ENCODE data around the gene CFAP61. TPM values are rescaled to one million over a fixed set of nuclear protein-coding genes. Genes with fewer than 3 reads are reported as not detected.

CFAP61 gene
- total RNA-seq, 3 donors from 2014 or later: 0.33 to 2.4 (median 0.59) TPM

- TF ChIP-seq POLR2A (IDR thresholded peaks at IDR 0.05): no peak
- no peak for TF ChIP-seq CTCF (IDR thresholded peaks at IDR 0.05)
- TF ChIP-seq POLR2AphosphoS5 (IDR thresholded peaks at IDR 0.05): no peak
- no peak for DNase-seq (ENCODE audit: low spot score in 2 of 2)
- H3K4me3 ChIP-seq: no peak overlapping the region
- H3K36me3 ChIP-seq: no peaks in the 10 kb centered on the region
- no peaks in the 10 kb centered on the region for H3K27me3 ChIP-seq
- H3K4me1 ChIP-seq: no peaks in the 10 kb centered on the region
- intact Hi-C loops (cut with DNase I; ENCODE audit: low total_unique reads): no loop called here
- no peaks in the 10 kb centered on the region for H3K9me3 ChIP-seq
- H3K27ac ChIP-seq: no peak overlapping the region
These were observed 240.8 kb downstream of the CFAP61 start for GRCh38 chr20:20293141-20293540.

- no peak for DNase-seq (ENCODE audit: low spot score in 2 of 2)
These were observed 241.5 kb downstream of the CFAP61 start for GRCh38 chr20:20293691-20294385.

GRCh38 chr20:20295621-20296498, 243.5 kb downstream of the CFAP61 start:
- no peaks in the 10 kb centered on the region for H3K27me3 ChIP-seq
- no peaks in the 10 kb centered on the region for H3K36me3 ChIP-seq
- intact Hi-C loops (cut with DNase I; ENCODE audit: low total_unique reads): no loop called here
- no peaks in the 10 kb centered on the region for H3K9me3 ChIP-seq
- TF ChIP-seq POLR2A (IDR thresholded peaks at IDR 0.05): no peak
- no peak for TF ChIP-seq CTCF (IDR thresholded peaks at IDR 0.05)
- TF ChIP-seq POLR2AphosphoS5 (IDR thresholded peaks at IDR 0.05): no peak
- H3K27ac ChIP-seq: no peak overlapping the region
- no peak overlapping the region for H3K4me3 ChIP-seq
- H3K4me1 ChIP-seq: no peaks in the 10 kb centered on the region
- no peak for DNase-seq (ENCODE audit: low spot score in 2 of 2)

More at GRCh38 chr20:20293691-20294385, 241.5 kb downstream of the CFAP61 start:
- Histone ChIP-seq H3K9me3 (no peaks in the 10 kb centered on the region), H3K36me3 (no peaks in the 10 kb centered on the region), H3K4me3 (no peak overlapping the region), H3K27ac (no peak overlapping the region), H3K4me1 (no peaks in the 10 kb centered on the region), H3K27me3 (no peaks in the 10 kb centered on the region)
- no peak for TF ChIP-seq POLR2A (IDR thresholded peaks at IDR 0.05)
- no peak for TF ChIP-seq CTCF (IDR thresholded peaks at IDR 0.05)
- TF ChIP-seq POLR2AphosphoS5 (IDR thresholded peaks at IDR 0.05): no peak
- intact Hi-C loops (cut with DNase I; ENCODE audit: low total_unique reads): no loop called here

GRCh38 chr20:20297181-20297580, 244.8 kb downstream of the CFAP61 start:
- Histone ChIP-seq H3K27ac (no peak overlapping the region), H3K4me3 (no peak overlapping the region), H3K36me3 (no peaks in the 10 kb centered on the region), H3K4me1 (no peaks in the 10 kb centered on the region), H3K27me3 (no peaks in the 10 kb centered on the region), H3K9me3 (no peaks in the 10 kb centered on the region)
- TF ChIP-seq CTCF (IDR thresholded peaks at IDR 0.05) (no peak), POLR2AphosphoS5 (IDR thresholded peaks at IDR 0.05) (no peak), POLR2A (IDR thresholded peaks at IDR 0.05) (no peak)
- intact Hi-C loops (cut with DNase I; ENCODE audit: low total_unique reads): no loop called here
- DNase-seq (ENCODE audit: low spot score in 2 of 2): no peak

- Histone ChIP-seq H3K27me3 (no peaks in the 10 kb centered on the region), H3K9me3 (no peaks in the 10 kb centered on the region), H3K27ac (no peak overlapping the region), H3K36me3 (no peaks in the 10 kb centered on the region), H3K4me1 (no peaks in the 10 kb centered on the region), H3K4me3 (no peak overlapping the region)
- no peak for TF ChIP-seq POLR2A (IDR thresholded peaks at IDR 0.05)
- no peak for DNase-seq (ENCODE audit: low spot score in 2 of 2)
- intact Hi-C loops (cut with DNase I; ENCODE audit: low total_unique reads): no loop called here
These were observed 245.4 kb downstream of the CFAP61 start for GRCh38 chr20:20297752-20298151.

All from breast epithelium (tissue), 4 donors.